NB4 (cell line): ENCODE data around the gene TIMELESS.

Source experiments
- DNase-seq: peaks from one replicate; pipeline ENCODE4 v3.0.0; 2010; ENCODE audit warnings: low read depth
- H3K4me3 ChIP-seq: one replicate; pipeline ENCODE4 v1.5.1; 2011; ENCODE audit warnings: mild to moderate bottlenecking, low read depth, low read length, moderate library complexity
- MAX ChIP-seq: IDR thresholded peaks from 2 replicates; pipeline ENCODE4 v1.6.1; 2011; ENCODE audit warnings: low read depth, low read length
- MYC ChIP-seq: IDR thresholded peaks from 2 replicates; pipeline ENCODE4 v1.6.1; 2011; ENCODE audit warnings: low read depth, low read length
- POLR2A ChIP-seq: IDR thresholded peaks from 2 replicates; pipeline ENCODE4 v1.6.1; 2011; ENCODE audit warnings: mild to moderate bottlenecking; ENCODE audit not compliant: insufficient read length; ENCODE audit errors: extremely low read depth
- TF ChIP-seq, protein P1 (sequence below): IDR thresholded peaks from one replicate; pipeline ENCODE4 v1.5.1; 2012; ENCODE audit warnings: low read depth, low read length

TIMELESS gene

GRCh38 chr12:56425940-56426438 is 23.2 kb downstream of the TIMELESS start:
- TF ChIP-seq MAX (no peak), MYC (no peak), POLR2A (no peak)
- TF ChIP-seq, protein P1, sequence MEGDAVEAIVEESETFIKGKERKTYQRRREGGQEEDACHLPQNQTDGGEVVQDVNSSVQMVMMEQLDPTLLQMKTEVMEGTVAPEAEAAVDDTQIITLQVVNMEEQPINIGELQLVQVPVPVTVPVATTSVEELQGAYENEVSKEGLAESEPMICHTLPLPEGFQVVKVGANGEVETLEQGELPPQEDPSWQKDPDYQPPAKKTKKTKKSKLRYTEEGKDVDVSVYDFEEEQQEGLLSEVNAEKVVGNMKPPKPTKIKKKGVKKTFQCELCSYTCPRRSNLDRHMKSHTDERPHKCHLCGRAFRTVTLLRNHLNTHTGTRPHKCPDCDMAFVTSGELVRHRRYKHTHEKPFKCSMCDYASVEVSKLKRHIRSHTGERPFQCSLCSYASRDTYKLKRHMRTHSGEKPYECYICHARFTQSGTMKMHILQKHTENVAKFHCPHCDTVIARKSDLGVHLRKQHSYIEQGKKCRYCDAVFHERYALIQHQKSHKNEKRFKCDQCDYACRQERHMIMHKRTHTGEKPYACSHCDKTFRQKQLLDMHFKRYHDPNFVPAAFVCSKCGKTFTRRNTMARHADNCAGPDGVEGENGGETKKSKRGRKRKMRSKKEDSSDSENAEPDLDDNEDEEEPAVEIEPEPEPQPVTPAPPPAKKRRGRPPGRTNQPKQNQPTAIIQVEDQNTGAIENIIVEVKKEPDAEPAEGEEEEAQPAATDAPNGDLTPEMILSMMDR, result no peak

GRCh38 chr12:56425193-56425592 is 24.0 kb downstream of the TIMELESS start:
- DNase-seq, result no peak
- TF ChIP-seq POLR2A, result no peak
- TF ChIP-seq, protein P1, result no peak
- TF ChIP-seq MYC, result no peak
- TF ChIP-seq MAX, result no peak
- no peak overlapping the region for H3K4me3 ChIP-seq

More at GRCh38 chr12:56425940-56426438, 23.2 kb downstream of the TIMELESS start:
- H3K4me3 ChIP-seq, result no peak overlapping the region
- no peak for DNase-seq

DNA sequence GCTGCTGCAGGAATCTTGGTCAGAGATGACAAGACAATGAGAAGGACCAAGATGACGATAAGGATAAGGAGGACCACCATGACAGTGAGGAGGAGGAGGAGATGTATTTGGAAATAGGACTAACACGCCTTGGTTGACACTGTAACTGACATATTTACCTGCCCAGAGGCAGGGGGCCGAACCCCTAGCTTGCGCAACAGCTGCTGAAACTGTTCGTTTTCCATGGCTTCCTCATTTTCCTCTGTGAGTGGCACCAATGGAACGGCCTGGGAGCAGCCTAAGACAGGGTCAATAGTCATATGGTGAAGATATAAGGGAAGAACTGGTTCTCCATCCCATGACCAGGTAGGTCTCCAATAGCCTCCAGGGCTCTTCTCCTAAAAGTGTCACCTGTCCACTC is 28.8 kb downstream of the TIMELESS start:
- TF ChIP-seq, protein P1, result no peak
- TF ChIP-seq MYC (no peak), POLR2A (no peak), MAX (no peak)
- H3K4me3 ChIP-seq, result no peak overlapping the region
- DNase-seq, result no peak

DNA sequence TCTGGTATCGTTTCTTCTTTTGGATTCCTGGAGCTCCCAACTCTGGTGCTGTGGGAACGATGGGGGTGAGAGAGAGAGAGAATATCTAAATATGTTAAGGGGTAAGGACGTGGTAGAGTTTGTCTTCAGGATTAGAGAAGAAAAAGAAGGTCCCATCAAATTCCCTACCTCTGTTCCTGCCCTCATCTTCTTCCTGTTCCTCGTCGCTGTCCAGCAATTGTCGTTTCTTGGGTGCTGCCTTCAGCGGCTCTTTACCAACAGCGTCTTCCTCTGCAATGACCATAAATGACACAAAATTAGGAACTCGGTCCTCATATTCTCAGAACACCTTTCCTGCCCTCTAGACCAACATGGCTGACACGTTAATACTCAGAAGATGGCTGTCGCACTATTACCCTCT is 31.5 kb downstream of the TIMELESS start:
- no peak overlapping the region for H3K4me3 ChIP-seq
- TF ChIP-seq POLR2A, result no peak
- TF ChIP-seq, protein P1, result no peak
- TF ChIP-seq MAX, result no peak
- no peak for TF ChIP-seq MYC
- no peak for DNase-seq

GRCh38 chr12:56414401-56414800 is 34.8 kb downstream of the TIMELESS start:
- DNase-seq, result no peak
- no peak overlapping the region for H3K4me3 ChIP-seq
- TF ChIP-seq MAX (no peak), POLR2A (no peak), MYC (no peak)
- TF ChIP-seq, protein P1, result no peak
